ENCODE results near the gene NIPBL. TPM values are rescaled to one million over a fixed set of nuclear protein-coding genes. Genes with fewer than 3 reads are reported as not detected.

The NIPBL gene
- polyA plus RNA-seq, 1 of the 3 experiments (the other 2 are of a cell fraction): 5.2 TPM

DNA sequence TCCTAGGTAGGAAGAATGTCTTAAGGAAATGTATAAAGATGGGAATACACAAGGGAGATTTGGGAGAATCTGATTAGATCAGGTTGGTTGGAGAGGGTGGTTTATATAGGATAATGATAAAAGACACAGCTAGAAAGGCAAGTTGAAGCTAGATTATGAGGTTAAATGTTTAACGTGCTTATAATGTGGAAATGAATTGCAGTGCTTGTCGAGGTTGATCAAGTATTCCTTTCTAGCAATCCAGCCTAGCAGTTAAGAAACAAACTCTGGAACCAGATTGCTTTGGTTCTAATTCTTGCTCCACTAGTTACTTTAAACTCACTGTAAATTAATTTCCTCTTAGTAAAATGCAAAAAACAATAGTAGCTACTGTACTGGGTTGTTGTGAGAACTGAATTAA is 76.5 kb downstream of the NIPBL start (continued):
- TF ChIP-seq REST (IDR thresholded peaks at IDR 0.05; ENCODE audit: low read depth, low read length) (no peak), NRF1 (IDR thresholded peaks at IDR 0.05; ENCODE audit: low read depth, low read length) (no peak), GABPA (IDR thresholded peaks at IDR 0.05; ENCODE audit: low read depth) (no peak), YY1 (IDR thresholded peaks at IDR 0.05; ENCODE audit: low read depth) (no peak), FOXJ3 (CRISPR knock-in tag; IDR thresholded peaks at IDR 0.05) (no peak)

- Histone ChIP-seq H3K79me2 (ENCODE audit: insufficient read depth) (peaks cover 40% of the 10 kb centered on the region), H3F3A (replicated peaks; ENCODE audit: insufficient read depth) (no peaks in the 10 kb centered on the region), H3K4me1 (ENCODE audit: control insufficient read depth in 1 of 2, insufficient read depth in 2 of 2, low read depth in 1 of 2, low read length in 1 of 2) (peaks cover 0 to 5% of the 10 kb centered on the region in 2 experiments; a peak in 1 of 4 replicates), H3K9me2 (no peaks in the 10 kb centered on the region), H3K9me3 (no peaks in the 10 kb centered on the region), H4K20me1 (ENCODE audit: insufficient read depth) (peaks cover 2% of the 10 kb centered on the region), H3K4me3 (ENCODE audit: low read depth in 2 of 2, low read length in 1 of 2) (no peak overlapping the region), H3K27me3 (ENCODE audit: insufficient read depth) (no peaks in the 10 kb centered on the region), H3K9ac (no peak overlapping the region), H3K4me2 (no peak overlapping the region), H2AFZ (ENCODE audit: low read depth) (no peak overlapping the region), H3K36me3 (replicated peaks in 1 of 2; ENCODE audit: control insufficient read depth in 1 of 2, insufficient read depth in 2 of 2, low read length in 1 of 2) (peaks cover 33 to 45% of the 10 kb centered on the region in 2 experiments), H3K27ac (ENCODE audit: low read depth in 2 of 2, low read length in 1 of 2) (no peak overlapping the region)
- 93% methylated on average over 3 of the region's 3 CpGs for WGBS (ENCODE audit: low lambda C conversion rate)
- ChIA-PET CTCF (interaction anchor here (0.7 kb wide), 1 partner anchor 48 kb away, joined by 5 read pairs; no protein-coding TSS in a partner anchor), POLR2A (no interaction called here)
- no peak for TF ChIP-seq GABPA (IDR thresholded peaks at IDR 0.05; ENCODE audit: low read depth)
- TF ChIP-seq CHD2 (IDR thresholded peaks at IDR 0.05; ENCODE audit: low read length, partially characterized antibody): no peak
- TF ChIP-seq TEAD4 (IDR thresholded peaks at IDR 0.05; ENCODE audit: borderline replicate concordance, insufficient read depth): no peak
- no peak for TF ChIP-seq YY1 (IDR thresholded peaks at IDR 0.05; ENCODE audit: low read depth)
- TF ChIP-seq FOXM1 (IDR thresholded peaks at IDR 0.05; ENCODE audit: low read depth): no peak
- no peak for TF ChIP-seq TCF12 (IDR thresholded peaks at IDR 0.05)
- no peak for TF ChIP-seq FOSL2 (IDR thresholded peaks at IDR 0.05; ENCODE audit: borderline replicate concordance, low read depth)
- no peak for TF ChIP-seq POLR2AphosphoS5 (IDR thresholded peaks at IDR 0.05; ENCODE audit: low read depth, low read length)
- no peak for TF ChIP-seq TAF1 (IDR thresholded peaks at IDR 0.05; ENCODE audit: borderline replicate concordance, low read depth, low read length)
- no peak for TF ChIP-seq FOXJ3 (CRISPR knock-in tag; IDR thresholded peaks at IDR 0.05)
- no peak for TF ChIP-seq EZH2phosphoT487 (IDR thresholded peaks at IDR 0.05; ENCODE audit: borderline replicate concordance, low read depth)
- no peak for DNase-seq
Observed at GRCh38 chr5:36957953-36958537, 81.5 kb downstream of the NIPBL start.

Data from SK-N-SH (cell line).